ENCODE measurements around the gene STUM. TPM values are rescaled to one million over a fixed set of nuclear protein-coding genes. Genes with fewer than 3 reads are reported as not detected.
A peak's percentile ranks its signal among the peaks of the same experiment; 100 is the strongest.

The STUM gene
- total RNA-seq, 1 donor from 2014 or later, result 0.86 TPM

GRCh38 chr1:226651732-226652105 lies 103.2 kb downstream of the STUM start:
- Mint-ChIP-seq H3K36me3 (ENCODE audit: low read depth) (no peaks in the 10 kb centered on the region), H3K9me3 (no peaks in the 10 kb centered on the region), H3K4me1 (peaks cover 52% of the 10 kb centered on the region), H3K27ac (ENCODE audit: unreplicated experiment) (no peak overlapping the region), H3K27me3 (ENCODE audit: low read depth) (no peaks in the 10 kb centered on the region), H3K4me3 (no peak overlapping the region)
- no peak for TF ChIP-seq CTCF (conservative IDR thresholded peaks at IDR 0.05)
- DNase-seq (ENCODE audit: low read depth, low spot score), result no peak

- Mint-ChIP-seq H3K4me1 (peaks cover 61% of the 10 kb centered on the region), H3K27me3 (ENCODE audit: low read depth) (no peaks in the 10 kb centered on the region), H3K4me3 (no peak overlapping the region), H3K9me3 (no peaks in the 10 kb centered on the region), H3K27ac (ENCODE audit: unreplicated experiment) (peak overlapping the region; percentile 89), H3K36me3 (ENCODE audit: low read depth) (no peaks in the 10 kb centered on the region)
- TF ChIP-seq CTCF (conservative IDR thresholded peaks at IDR 0.05), result no peak
- no peak for DNase-seq (ENCODE audit: low read depth, low spot score)
These were observed 104.0 kb downstream of the STUM start for GRCh38 chr1:226652613-226653012.

GRCh38 chr1:226653311-226653921 lies 104.9 kb downstream of the STUM start:
- DNase-seq (ENCODE audit: low read depth, low spot score), result no peak
- peak overlapping the region; percentile 93 for H3K27ac Mint-ChIP-seq (ENCODE audit: unreplicated experiment)
- H3K4me3 Mint-ChIP-seq, result peak overlapping the region; percentile 31
- no peak for TF ChIP-seq CTCF (conservative IDR thresholded peaks at IDR 0.05)
- no peaks in the 10 kb centered on the region for H3K36me3 Mint-ChIP-seq (ENCODE audit: low read depth)
- no peaks in the 10 kb centered on the region for H3K27me3 Mint-ChIP-seq (ENCODE audit: low read depth)
- H3K4me1 Mint-ChIP-seq, result peaks cover 69% of the 10 kb centered on the region
- H3K9me3 Mint-ChIP-seq, result no peaks in the 10 kb centered on the region

GRCh38 chr1:226654046-226654667 lies 105.6 kb downstream of the STUM start:
- no peak for DNase-seq (ENCODE audit: low read depth, low spot score)
- Mint-ChIP-seq H3K9me3 (no peaks in the 10 kb centered on the region), H3K27ac (ENCODE audit: unreplicated experiment) (peak overlapping the region; percentile 93), H3K27me3 (ENCODE audit: low read depth) (no peaks in the 10 kb centered on the region), H3K36me3 (ENCODE audit: low read depth) (no peaks in the 10 kb centered on the region), H3K4me1 (peaks cover 72% of the 10 kb centered on the region), H3K4me3 (peak overlapping the region; percentile 31)
- TF ChIP-seq CTCF (conservative IDR thresholded peaks at IDR 0.05), result no peak

GRCh38 chr1:226654668-226655055 lies 106.1 kb downstream of the STUM start:
- Mint-ChIP-seq H3K27ac (ENCODE audit: unreplicated experiment) (peak overlapping the region; percentile 93), H3K27me3 (ENCODE audit: low read depth) (no peaks in the 10 kb centered on the region), H3K9me3 (no peaks in the 10 kb centered on the region), H3K4me1 (peaks cover 72% of the 10 kb centered on the region), H3K36me3 (ENCODE audit: low read depth) (no peaks in the 10 kb centered on the region), H3K4me3 (no peak overlapping the region)
- TF ChIP-seq CTCF (conservative IDR thresholded peaks at IDR 0.05), result no peak
- DNase-seq (ENCODE audit: low read depth, low spot score), result no peak
